Body of pancreas (tissue), 4 donors: ENCODE measurements around the gene PDE2A.

Experiments used
- CTCF ChIP-seq, 7 experiments: fragments of 450-650 bp in 4 of 7; fragments of 200-600 bp in 3 of 7; sonication (generic) in 3 of 7; IDR thresholded peaks; one replicate each; pipeline ENCODE4 v1.5.1; 2016 to 2019; ENCODE audit warnings: antibody characterized with exemption in 7 of 7
- POLR2A ChIP-seq, 3 donors: fragments of 450-650 bp; IDR thresholded peaks; one replicate each; pipeline ENCODE4 v1.6.1; 2016; ENCODE audit warnings: antibody characterized with exemption in 3 of 3, mild to moderate bottlenecking in 2 of 3

DNA sequence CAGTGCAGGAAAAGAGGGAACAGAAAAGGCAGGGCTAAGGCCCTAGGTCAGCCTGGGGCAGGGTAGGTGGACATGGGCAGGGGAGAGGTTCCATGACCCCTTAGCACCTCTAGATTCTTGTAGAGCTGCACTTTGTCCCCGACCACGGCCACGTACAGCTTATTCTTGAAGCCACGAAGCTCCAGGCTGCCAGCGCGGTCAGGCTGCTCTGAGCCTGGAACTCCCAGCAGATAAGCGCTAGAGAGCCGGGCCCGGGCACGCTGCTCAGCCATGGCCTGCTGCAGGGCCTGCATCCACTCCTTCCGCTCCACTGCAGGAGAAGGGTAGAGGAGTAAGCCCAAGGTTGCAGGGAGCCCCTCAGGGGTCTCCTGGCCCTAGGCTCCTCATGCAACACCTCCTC is 36.1 kb upstream of the PDE2A start:
- no peak for TF ChIP-seq CTCF (IDR thresholded peaks at IDR 0.05)
- no peak for TF ChIP-seq POLR2A (IDR thresholded peaks at IDR 0.05)
